ENCODE measurements around the gene ASB1. TPM values are rescaled to one million over a fixed set of nuclear protein-coding genes. Genes with fewer than 3 reads are reported as not detected.

The ASB1 gene
- total RNA-seq, 1 experiment from 2014 or later, result 46.0 TPM

DNA sequence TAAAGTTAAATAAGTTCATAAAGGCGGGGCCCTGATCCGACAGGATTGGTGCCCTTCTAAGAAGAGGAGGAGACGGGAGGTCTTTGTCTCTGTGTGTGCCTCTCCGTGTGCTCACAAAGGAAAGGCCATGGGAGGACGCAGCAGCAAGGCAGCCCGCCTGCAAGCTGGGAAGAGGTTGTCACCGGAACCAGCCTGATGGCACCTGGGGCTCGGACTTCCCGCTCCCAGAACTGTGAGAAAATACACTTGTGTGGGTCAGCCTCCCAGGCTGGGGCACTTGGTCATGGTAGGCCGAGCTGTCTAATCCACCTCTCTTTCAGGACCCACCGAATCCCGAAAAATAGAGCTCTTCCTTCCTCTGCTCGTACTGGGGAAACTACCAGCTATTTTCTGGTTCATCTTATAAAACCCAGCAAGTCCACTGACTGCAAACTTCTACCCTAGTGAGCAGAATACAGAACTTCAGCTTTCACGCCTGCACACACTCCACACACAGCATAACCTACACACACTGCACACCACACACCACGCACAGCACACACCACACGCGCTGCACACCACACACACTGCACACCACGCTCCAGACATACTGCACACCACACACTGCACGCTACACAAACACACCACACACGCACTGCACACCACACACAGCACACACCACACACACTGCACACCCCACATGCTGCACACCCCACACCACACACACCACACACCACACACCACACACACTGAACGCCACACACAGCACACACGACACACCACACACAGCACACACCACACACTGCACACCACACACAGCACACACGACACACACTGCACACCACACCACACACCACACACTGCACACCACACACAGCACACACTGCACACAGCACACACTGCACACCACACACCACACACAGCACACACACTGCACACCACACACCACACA is 58.1 kb downstream of the ASB1 start:
- Histone ChIP-seq H2AK5ac (ENCODE audit: insufficient read length, low read length) (no peak overlapping the region), H3K4me2 (ENCODE audit: insufficient read depth, insufficient read length, low read length) (no peak overlapping the region), H3K79me1 (ENCODE audit: insufficient read depth, low read depth, low read length, poor library complexity, severe bottlenecking) (no peaks in the 10 kb centered on the region), H3K27me3 (ENCODE audit: insufficient read depth, low read length) (no peaks in the 10 kb centered on the region), H2BK120ac (ENCODE audit: low read depth, low read length, poor library complexity, severe bottlenecking) (no peak overlapping the region), H3K14ac (ENCODE audit: insufficient read depth, low read length) (no peak overlapping the region), H4K8ac (replicated peaks; ENCODE audit: insufficient read length, low read depth, low read length) (peak overlapping the region; percentile 29), H2BK5ac (ENCODE audit: insufficient read length, low read length) (no peak overlapping the region), H3K56ac (ENCODE audit: insufficient read length, low read depth, low read length) (peak overlapping the region; percentile 6), H3K18ac (ENCODE audit: insufficient read length, low read depth, low read length) (no peak overlapping the region), H2BK15ac (ENCODE audit: low read depth, low read length) (no peak overlapping the region), H4K91ac (ENCODE audit: insufficient read length, low read depth, low read length) (no peak overlapping the region), H3T11ph (ENCODE audit: low read length) (no peak overlapping the region), H2BK12ac (ENCODE audit: insufficient read length, low read depth, low read length) (no peak overlapping the region), H3K79me2 (ENCODE audit: insufficient read depth, low read length) (no peaks in the 10 kb centered on the region), H4K5ac (ENCODE audit: insufficient read length, low read depth, low read length) (peak overlapping the region; percentile 33), H3K27ac (ENCODE audit: insufficient read length, low read depth, low read length) (no peak overlapping the region), H4K20me1 (ENCODE audit: control insufficient read depth, insufficient read depth, insufficient read length) (no peaks in the 10 kb centered on the region), H2AFZ (ENCODE audit: low read length) (no peak overlapping the region), H3K4me1 (ENCODE audit: insufficient read depth, low read length) (no peaks in the 10 kb centered on the region), H3K9me3 (ENCODE audit: control insufficient read depth, low read depth, low read length) (peaks cover 11% of the 10 kb centered on the region), H3K23me2 (ENCODE audit: insufficient read length, low read depth, low read length, poor library complexity, severe bottlenecking) (no peaks in the 10 kb centered on the region), H3K23ac (ENCODE audit: insufficient read length, low read depth, low read length) (no peak overlapping the region), H3K4ac (ENCODE audit: low read depth, low read length) (no peak overlapping the region), H3K9ac (ENCODE audit: extremely low read depth, insufficient read length, low read length) (no peak overlapping the region), H2BK20ac (ENCODE audit: low read depth, low read length, poor library complexity, severe bottlenecking) (no peak overlapping the region)
- 0 out of 2 replicates have a peak, but pooled peaks cover 2% of the 10 kb centered on the region for H3K27me3 Mint-ChIP-seq (ENCODE audit: low read depth)
- H3K4me3 Mint-ChIP-seq, result no peak overlapping the region
- no peak overlapping the region for H3K27ac Mint-ChIP-seq
- no peak for TF ChIP-seq CTCF (conservative IDR thresholded peaks at IDR 0.05)
- no CpG with 5 or more reads among the region's 23 CpGs for WGBS (ENCODE audit: extremely low coverage, insufficient read length, low lambda C conversion rate)
- peaks cover 2 to 7% of the 10 kb centered on the region in 2 experiments; a peak in 3 of 4 replicates for H3K4me1 Mint-ChIP-seq
- H3K9me3 Mint-ChIP-seq, result peaks cover 4 to 8% of the 10 kb centered on the region in 2 experiments; a peak in 3 of 5 replicates
- H3K36me3 Mint-ChIP-seq (ENCODE audit: insufficient read depth in 1 of 3, low read depth in 3 of 3), result peaks cover 0 to 4% (median 4%) of the 10 kb centered on the region in 3 experiments; a peak in 2 of 7 replicates
- DNase-seq, result peak; percentile 23
